ENCODE data around the gene LPIN1.
A peak's percentile ranks its signal among the peaks of the same experiment; 100 is the strongest.

Gene LPIN1

GRCh38 chr2:11746376-11746806 lies at the start of gene LPIN1:
LPIN1 (plus strand) TSS chr2:11746632; CDS start chr2:11765542, 18,910 bp downstream.
- DNase-seq (ENCODE audit: low read depth): peak; percentile 80

- no peak for DNase-seq (ENCODE audit: low read depth)
Measured at GRCh38 chr2:11696736-11697102, 49.7 kb upstream of the LPIN1 start.

GRCh38 chr2:11697103-11697871 lies 49.1 kb upstream of the LPIN1 start:
- no peak for DNase-seq (ENCODE audit: low read depth)

- no peak for DNase-seq (ENCODE audit: low read depth)
Measured at GRCh38 chr2:11698009-11698922, 48.2 kb upstream of the LPIN1 start.

GRCh38 chr2:11699686-11700670 lies 46.5 kb upstream of the LPIN1 start:
- DNase-seq (ENCODE audit: low read depth): no peak

- no peak for DNase-seq (ENCODE audit: low read depth)
Measured at GRCh38 chr2:11701206-11701605, 45.2 kb upstream of the LPIN1 start.

GRCh38 chr2:11701751-11702301 lies 44.6 kb upstream of the LPIN1 start:
- DNase-seq (ENCODE audit: low read depth): no peak

GRCh38 chr2:11702946-11703345 lies 43.5 kb upstream of the LPIN1 start:
- no peak for DNase-seq (ENCODE audit: low read depth)

- DNase-seq (ENCODE audit: low read depth): no peak
Measured at GRCh38 chr2:11703700-11704099, 42.7 kb upstream of the LPIN1 start.

GRCh38 chr2:11705063-11705462 lies 41.4 kb upstream of the LPIN1 start:
- DNase-seq (ENCODE audit: low read depth): no peak

GRCh38 chr2:11705711-11706110 lies 40.7 kb upstream of the LPIN1 start:
- no peak for DNase-seq (ENCODE audit: low read depth)

- DNase-seq (ENCODE audit: low read depth): no peak
Measured at GRCh38 chr2:11708106-11708505, 38.3 kb upstream of the LPIN1 start.

- no peak for DNase-seq (ENCODE audit: low read depth)
Measured at GRCh38 chr2:11709293-11709692, 37.1 kb upstream of the LPIN1 start.

- DNase-seq (ENCODE audit: low read depth): no peak
Measured at GRCh38 chr2:11710210-11710609, 36.2 kb upstream of the LPIN1 start.

- DNase-seq (ENCODE audit: low read depth): no peak
Measured at GRCh38 chr2:11710632-11711353, 35.6 kb upstream of the LPIN1 start.

- no peak for DNase-seq (ENCODE audit: low read depth)
Measured at GRCh38 chr2:11711354-11711716, 35.1 kb upstream of the LPIN1 start.

GRCh38 chr2:11711751-11712150 lies 34.7 kb upstream of the LPIN1 start:
- no peak for DNase-seq (ENCODE audit: low read depth)

- no peak for DNase-seq (ENCODE audit: low read depth)
Measured at GRCh38 chr2:11712866-11713265, 33.6 kb upstream of the LPIN1 start.

GRCh38 chr2:11713815-11714214 lies 32.6 kb upstream of the LPIN1 start:
- no peak for DNase-seq (ENCODE audit: low read depth)

GRCh38 chr2:11715987-11716652 lies 30.3 kb upstream of the LPIN1 start:
- no peak for DNase-seq (ENCODE audit: low read depth)

Data from stimulated activated CD4-positive, alpha-beta T cell treated with anti-CD3 and anti-CD28 coated beads, Interleukin-2, amount 100 ng/mL, for 4 hours (primary cell).